Heart left ventricle (tissue), 13 donors: ENCODE measurements around the gene MED1.

ENCODE experiments used
- POLR2A ChIP-seq, 2 donors: fragments of 450-650 bp; IDR thresholded peaks; one replicate each; pipeline ENCODE4 v1.6.1; 2017; ENCODE audit warnings: antibody characterized with exemption in 2 of 2, mild to moderate bottlenecking in 2 of 2, moderate library complexity in 2 of 2
- TF ChIP-seq, protein P1 (sequence below), 12 donors: fragments of 200-600 bp; sonication (generic) in 4 of 12; IDR thresholded peaks; one replicate each; pipeline versions ENCODE4 v1.5.0 to v1.8.0; 2018 to 2022; ENCODE audit warnings: antibody characterized with exemption in 12 of 12, mild to moderate bottlenecking in 5 of 12
- donor health status: ischemic (EF 13 %, LVEDD 7.1; RV severe dilation, severe dysfunction).
- donor health status: DM: no; HTN: yes; CAD: no.
- donor health status: DM: no; HTN: no; CAD: no.
- donor health status: ischemic (EF 25% LVEDD 6.9; RV normal size, moderate dysfunction).
- donor health status: ischemic (EF 25% LVEDD 5.7; RV mildly dilated, moderate dysfunction).
- donor health status: ischemic (EF 35%, LVEDD 5.7; RV mildly dilated, moderate dysfunction).
- donor health status: nonischemic (EF 11% LVEDD 7.7; RV severe dilation, severe dysfunction).
- donor health status: DM: yes; HTN: yes; CAD: no.
- donor health status: PGD.
- donor health status: ischemic (EF 29% LVEDD 5.4; RV normal size, mild dysfunction).
- donor health status: nonischemic (EF 23%, LVEDD 6.1; RV moderate dilation, normal function).

DNA sequence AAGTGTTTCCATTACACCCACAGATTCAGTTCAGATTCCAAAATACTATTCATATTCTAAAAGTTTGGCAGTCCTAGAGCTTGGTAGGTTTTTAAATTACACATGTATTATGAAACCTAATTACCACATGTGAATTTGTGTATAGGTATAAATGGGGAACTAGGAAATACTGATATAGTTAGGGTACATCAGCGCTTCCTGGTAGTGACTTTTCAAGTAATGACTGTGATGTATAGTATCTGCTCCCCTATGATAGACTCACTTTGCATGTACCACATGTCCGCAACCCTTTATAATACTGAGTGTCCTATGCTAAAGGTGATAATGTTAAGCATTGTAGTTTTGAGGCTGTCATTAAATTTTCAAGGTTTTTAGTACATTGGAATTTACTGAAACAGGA, 33.1 kb upstream of the MED1 start:
- TF ChIP-seq, protein P1, sequence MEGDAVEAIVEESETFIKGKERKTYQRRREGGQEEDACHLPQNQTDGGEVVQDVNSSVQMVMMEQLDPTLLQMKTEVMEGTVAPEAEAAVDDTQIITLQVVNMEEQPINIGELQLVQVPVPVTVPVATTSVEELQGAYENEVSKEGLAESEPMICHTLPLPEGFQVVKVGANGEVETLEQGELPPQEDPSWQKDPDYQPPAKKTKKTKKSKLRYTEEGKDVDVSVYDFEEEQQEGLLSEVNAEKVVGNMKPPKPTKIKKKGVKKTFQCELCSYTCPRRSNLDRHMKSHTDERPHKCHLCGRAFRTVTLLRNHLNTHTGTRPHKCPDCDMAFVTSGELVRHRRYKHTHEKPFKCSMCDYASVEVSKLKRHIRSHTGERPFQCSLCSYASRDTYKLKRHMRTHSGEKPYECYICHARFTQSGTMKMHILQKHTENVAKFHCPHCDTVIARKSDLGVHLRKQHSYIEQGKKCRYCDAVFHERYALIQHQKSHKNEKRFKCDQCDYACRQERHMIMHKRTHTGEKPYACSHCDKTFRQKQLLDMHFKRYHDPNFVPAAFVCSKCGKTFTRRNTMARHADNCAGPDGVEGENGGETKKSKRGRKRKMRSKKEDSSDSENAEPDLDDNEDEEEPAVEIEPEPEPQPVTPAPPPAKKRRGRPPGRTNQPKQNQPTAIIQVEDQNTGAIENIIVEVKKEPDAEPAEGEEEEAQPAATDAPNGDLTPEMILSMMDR (IDR thresholded peaks at IDR 0.05), result no peak
- no peak for TF ChIP-seq POLR2A (IDR thresholded peaks at IDR 0.05)
